MCF 10A (cell line): ENCODE data around the gene ZNF267. TPM values are rescaled to one million over a fixed set of nuclear protein-coding genes. Genes with fewer than 3 reads are reported as not detected.

Experiments
- BruUV-seq: library from RNA; stranded (reverse); fragments of 400-500 nt; replicated peaks from 2 replicates; lab custom pipeline; 2021; lab: Mats Ljungman, UMichigan
- CTCF ChIA-PET: fragments of 300-600 bp; sonication (Branson Sonifier 250); formaldehyde crosslinking; extraction: SDS; loops from one replicate; lab custom pipeline; 2021; ENCODE audit warnings: antibody characterized with exemption, inconsistent platforms; lab: Yijun Ruan, JAX
- POLR2A ChIA-PET: fragments of 300-600, 350-650 bp; sonication (Branson Sonifier 250); formaldehyde crosslinking; extraction: SDS; loops from one replicate; lab custom pipeline; 2020; ENCODE audit warnings: antibody characterized with exemption, inconsistent platforms; lab: Yijun Ruan, JAX
- DNase-seq: peaks from one replicate; pipeline ENCODE4 v3.0.0-alpha.2; 2018; ENCODE audit not compliant: unreplicated experiment
- H3K27ac Mint-ChIP-seq: one replicate; pipeline ENCODE4 v1.8.0; 2022; ENCODE audit warnings: mild to moderate bottlenecking, low read depth, mixed read lengths; ENCODE audit not compliant: unreplicated experiment
- H3K27me3 Mint-ChIP-seq: one replicate; pipeline ENCODE4 v1.8.0; 2022; ENCODE audit warnings: mixed read lengths; ENCODE audit not compliant: insufficient read depth, unreplicated experiment
- H3K36me3 Mint-ChIP-seq: one replicate; pipeline ENCODE4 v1.8.0; 2022; ENCODE audit warnings: mild to moderate bottlenecking, moderate library complexity, mixed read lengths; ENCODE audit not compliant: insufficient read depth, unreplicated experiment
- H3K4me1 Mint-ChIP-seq: one replicate; pipeline ENCODE4 v1.8.0; 2022; ENCODE audit warnings: mixed read lengths; ENCODE audit not compliant: insufficient read depth, unreplicated experiment
- H3K4me3 Mint-ChIP-seq: one replicate; pipeline ENCODE4 v1.8.0; 2022; ENCODE audit warnings: mild to moderate bottlenecking, moderate library complexity, mixed read lengths; ENCODE audit not compliant: unreplicated experiment
- H3K9me3 Mint-ChIP-seq: one replicate; pipeline ENCODE4 v1.8.0; 2022; ENCODE audit warnings: mixed read lengths; ENCODE audit not compliant: unreplicated experiment
- CTCF ChIP-seq: fragments of 200-600 bp; IDR thresholded peaks from one replicate; pipeline ENCODE4 v1.8.0; 2022; ENCODE audit warnings: antibody characterized with exemption, mild to moderate bottlenecking; ENCODE audit not compliant: unreplicated experiment
- intact Hi-C: fragments of 100-400 bp; cut with micrococcal nuclease; formaldehyde crosslinking; loops from 2 replicates; pipeline ENCODE4 v1.14.1; 2022
- total RNA-seq: library from RNA; stranded (reverse); gene quantifications from 2 replicates; pipeline ENCODE4 v1.2.3, GENCODE V29; 2022

ZNF267 gene
- total RNA-seq, 1 experiment from 2014 or later, result 10.1 TPM

GRCh38 chr16:31871510-31871909 is 2.1 kb upstream of the ZNF267 start:
- H3K4me1 Mint-ChIP-seq, result peaks cover 23% of the 10 kb centered on the region
- TF ChIP-seq CTCF, result no peak
- intact Hi-C loops, result loop anchor here (5.0 kb wide), 1 partner anchor 364 kb away; the partner anchor contains the start of gene RUSF1
- POLR2A ChIA-PET, result interaction anchor here (0.6 to 1.4 kb wide), 2 partner anchors 412 to 1059 kb away, joined by 3 to 5 read pairs; partner anchors contain the start of gene ARMC5
- no TSS peak for BruUV-seq
- H3K27me3 Mint-ChIP-seq, result no peaks in the 10 kb centered on the region
- no peak for DNase-seq
- H3K9me3 Mint-ChIP-seq, result no peaks in the 10 kb centered on the region
- no peak overlapping the region for H3K27ac Mint-ChIP-seq
- CTCF ChIA-PET, result interaction anchor here (0.7 to 10.1 kb wide), 3 partner anchors 13 to 413 kb away, joined by 3 to 108 read pairs (median 4); no protein-coding TSS in a partner anchor
- H3K36me3 Mint-ChIP-seq, result peaks cover 7% of the 10 kb centered on the region
- no peak overlapping the region for H3K4me3 Mint-ChIP-seq

DNA sequence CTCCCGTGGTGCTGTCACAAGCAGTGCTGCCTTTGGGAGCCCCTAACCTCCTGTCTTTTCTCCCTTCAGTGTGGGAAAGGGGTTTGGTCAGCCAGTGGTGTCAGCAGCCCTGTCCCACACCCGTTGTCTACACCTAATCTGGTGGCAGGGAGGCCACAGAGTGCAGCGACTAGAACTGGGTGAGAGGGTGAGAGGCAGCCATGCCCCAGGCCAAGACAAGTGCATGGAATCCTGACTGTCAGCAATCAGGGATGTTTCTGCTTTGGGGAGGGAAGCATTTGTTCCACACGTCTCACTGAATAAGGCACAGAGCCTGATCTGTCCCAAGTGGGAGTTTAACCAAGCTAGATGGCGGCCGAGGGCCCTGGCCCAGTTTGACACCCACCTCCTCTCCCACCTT is 1.4 kb upstream of the ZNF267 start:
- BruUV-seq, result no TSS peak
- Mint-ChIP-seq H3K27ac (no peak overlapping the region), H3K36me3 (peaks cover 7% of the 10 kb centered on the region), H3K4me3 (no peak overlapping the region), H3K4me1 (peaks cover 28% of the 10 kb centered on the region), H3K9me3 (no peaks in the 10 kb centered on the region), H3K27me3 (no peaks in the 10 kb centered on the region)
- ChIA-PET CTCF (interaction anchor here (0.6 to 10.1 kb wide), 3 partner anchors 13 to 707 kb away, joined by 3 to 108 read pairs (median 4); no protein-coding TSS in a partner anchor), POLR2A (interaction anchor here (1.4 kb wide), 1 partner anchor 413 kb away, joined by 5 read pairs; the partner anchor contains the start of gene ARMC5)
- no peak for TF ChIP-seq CTCF
- intact Hi-C loops, result loop anchor here (2.0 to 5.0 kb wide), 2 partner anchors 365 to 419 kb away; partner anchors contain the start of gene RUSF1
- DNase-seq, result no peak

GRCh38 chr16:31874366-31875111 is 932 bp downstream of the ZNF267 start:
- BruUV-seq, result TSS peak; percentile 43
- H3K4me1 Mint-ChIP-seq, result peaks cover 39% of the 10 kb centered on the region
- H3K27me3 Mint-ChIP-seq, result no peaks in the 10 kb centered on the region
- intact Hi-C loops, result loop anchor here (5.0 kb wide), 1 partner anchor 367 kb away; the partner anchor contains the start of gene RUSF1
- no peak for TF ChIP-seq CTCF
- H3K36me3 Mint-ChIP-seq, result peaks cover 20% of the 10 kb centered on the region
- peak overlapping the region; percentile 94 for H3K27ac Mint-ChIP-seq
- no peaks in the 10 kb centered on the region for H3K9me3 Mint-ChIP-seq
- ChIA-PET POLR2A (interaction anchor here (0.6 to 3.1 kb wide), 13 partner anchors 9 to 919 kb away, joined by 3 to 16 read pairs (median 3); partner anchors contain the start of genes ARMC5, KAT8 and RUSF1), CTCF (interaction anchor here (0.6 to 10.1 kb wide), 3 partner anchors 16 to 889 kb away, joined by 4 to 108 read pairs (median 7); no protein-coding TSS in a partner anchor)
- peak overlapping the region; percentile 91 for H3K4me3 Mint-ChIP-seq
- peak; percentile 61 for DNase-seq
